ENCODE results near the gene GADD45B. TPM values are rescaled to one million over a fixed set of nuclear protein-coding genes. Genes with fewer than 3 reads are reported as not detected.

GADD45B gene
- polyA plus RNA-seq (0.44 TPM in 1 of 2 replicates, not detected in the other), polyA minus RNA-seq (1.9 and 2.2 TPM in 2 replicates)

GRCh38 chr19:2475702-2476450 lies at the start of gene GADD45B:
Gene GADD45B (plus strand): TSS chr19:2476127. CDS start chr19:2476359, 232 bp downstream.
- Histone ChIP-seq H3K9me2 (ENCODE audit: insufficient read depth, low read length) (no peaks in the 10 kb centered on the region), H3K79me2 (replicated peaks; ENCODE audit: insufficient read depth, low read length) (no peaks in the 10 kb centered on the region), H4K20me1 (ENCODE audit: insufficient read depth) (no peaks in the 10 kb centered on the region), H3K9me3 (ENCODE audit: low read length) (no peaks in the 10 kb centered on the region), H3K4me3 (ENCODE audit: low read length) (peak within 1 kb of the TSS; percentile 72), H3K9ac (ENCODE audit: low read length) (peak within 1 kb of the TSS; percentile 43), H3F3A (ENCODE audit: insufficient read depth, low read length, poor library complexity, severe bottlenecking) (no peaks in the 10 kb centered on the region), H3K27ac (ENCODE audit: low read length) (no peak within 1 kb of the TSS), H2AFZ (ENCODE audit: low read depth, low read length) (no peak within 1 kb of the TSS), H3K36me3 (ENCODE audit: insufficient read depth, low read length) (no peaks in the 10 kb centered on the region), H3K4me2 (ENCODE audit: low read length) (peak within 1 kb of the TSS; percentile 71), H3K27me3 (ENCODE audit: insufficient read depth, low read depth, low read length) (peaks cover 58% of the 10 kb centered on the region)
- TF ChIP-seq RAD21 (conservative IDR thresholded peaks at IDR 0.05) (no peak), EZH2 (IDR thresholded peaks at IDR 0.05; ENCODE audit: borderline replicate concordance, insufficient read depth, low read length, poor library complexity, severe bottlenecking) (no peak), MXI1 (conservative IDR thresholded peaks at IDR 0.05; ENCODE audit: poor library complexity, severe bottlenecking) (peak; percentile 42), SMC3 (conservative IDR thresholded peaks at IDR 0.05; ENCODE audit: poor library complexity) (no peak), REST (IDR thresholded peaks at IDR 0.05; ENCODE audit: borderline replicate concordance) (peak; percentile 46), CTCF (IDR thresholded peaks at IDR 0.05; ENCODE audit: poor library complexity, severe bottlenecking) (no peak), EP300 (conservative IDR thresholded peaks at IDR 0.05; ENCODE audit: poor library complexity, severe bottlenecking) (no peak), POLR2AphosphoS5 (IDR thresholded peaks at IDR 0.05) (peak; percentile 92), TAF1 (IDR thresholded peaks at IDR 0.05; ENCODE audit: low read depth) (peak; percentile 79)

GRCh38 chr19:2426611-2427428 lies 49.1 kb upstream of the GADD45B start:
- peaks cover 11% of the 10 kb centered on the region for H3K79me2 ChIP-seq (replicated peaks; ENCODE audit: insufficient read depth, low read length)
- H3F3A ChIP-seq (ENCODE audit: insufficient read depth, low read length, poor library complexity, severe bottlenecking), result no peaks in the 10 kb centered on the region
- peak overlapping the region; percentile 93 for H3K27ac ChIP-seq (ENCODE audit: low read length)
- H3K4me3 ChIP-seq (ENCODE audit: low read length), result peak overlapping the region; percentile 100
- H3K27me3 ChIP-seq (ENCODE audit: insufficient read depth, low read depth, low read length), result no peaks in the 10 kb centered on the region
- H3K36me3 ChIP-seq (ENCODE audit: insufficient read depth, low read length), result no peaks in the 10 kb centered on the region
- peak overlapping the region; percentile 59 for H3K4me2 ChIP-seq (ENCODE audit: low read length)
- H3K9ac ChIP-seq (ENCODE audit: low read length), result peak overlapping the region; percentile 94
- TF ChIP-seq EZH2 (IDR thresholded peaks at IDR 0.05; ENCODE audit: borderline replicate concordance, insufficient read depth, low read length, poor library complexity, severe bottlenecking) (no peak), SMC3 (conservative IDR thresholded peaks at IDR 0.05; ENCODE audit: poor library complexity) (no peak), CTCF (IDR thresholded peaks at IDR 0.05; ENCODE audit: poor library complexity, severe bottlenecking) (no peak), REST (IDR thresholded peaks at IDR 0.05; ENCODE audit: borderline replicate concordance) (no peak), POLR2AphosphoS5 (IDR thresholded peaks at IDR 0.05) (no peak), EP300 (conservative IDR thresholded peaks at IDR 0.05; ENCODE audit: poor library complexity, severe bottlenecking) (no peak), MXI1 (conservative IDR thresholded peaks at IDR 0.05; ENCODE audit: poor library complexity, severe bottlenecking) (no peak), TAF1 (IDR thresholded peaks at IDR 0.05; ENCODE audit: low read depth) (no peak), RAD21 (conservative IDR thresholded peaks at IDR 0.05) (no peak)
- no peaks in the 10 kb centered on the region for H3K9me3 ChIP-seq (ENCODE audit: low read length)
- H4K20me1 ChIP-seq (ENCODE audit: insufficient read depth), result peaks cover 7% of the 10 kb centered on the region
- H2AFZ ChIP-seq (ENCODE audit: low read depth, low read length), result peak overlapping the region; percentile 63
- H3K9me2 ChIP-seq (ENCODE audit: insufficient read depth, low read length), result no peaks in the 10 kb centered on the region

Measured in neural cell (in vitro differentiated cells).